ENCODE data around the gene FIGN.

DNA sequence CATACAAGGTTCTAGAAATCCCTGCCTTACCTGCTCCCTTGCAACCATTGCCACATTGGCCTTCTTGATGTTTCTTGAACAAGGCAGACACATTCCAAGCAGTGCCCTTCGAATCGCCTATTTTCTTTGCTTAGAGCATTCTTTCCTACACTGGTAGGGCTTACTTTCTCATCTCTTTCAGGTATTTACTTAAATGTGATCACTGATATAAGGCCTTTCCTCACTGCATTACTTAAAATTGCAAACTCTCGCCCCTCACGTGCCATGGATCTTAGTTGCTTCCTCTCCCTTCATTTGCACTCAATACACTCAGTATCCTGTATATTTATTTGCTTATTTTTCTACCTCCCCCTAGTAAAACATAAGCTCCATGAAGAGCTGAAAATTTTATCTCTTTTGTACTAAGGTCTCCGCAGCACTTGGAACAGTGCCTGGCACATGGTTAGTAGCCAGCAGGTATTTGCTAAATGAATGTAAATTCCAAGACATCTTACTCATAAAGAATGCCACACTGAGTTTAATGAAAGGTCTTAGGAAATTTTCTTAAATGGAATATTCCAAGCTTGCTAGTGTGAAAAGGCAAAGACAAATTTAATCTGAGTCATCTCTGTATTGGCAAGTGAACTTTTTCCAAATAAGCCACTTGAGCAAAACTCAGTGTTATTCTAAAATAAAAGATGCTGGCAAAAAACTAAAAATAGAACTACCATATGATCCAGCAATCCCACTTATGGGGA lies 42.4 kb upstream of the FIGN start:
- TF ChIP-seq POLR2A (IDR thresholded peaks at IDR 0.05) = no peak
- TF ChIP-seq, protein P1, sequence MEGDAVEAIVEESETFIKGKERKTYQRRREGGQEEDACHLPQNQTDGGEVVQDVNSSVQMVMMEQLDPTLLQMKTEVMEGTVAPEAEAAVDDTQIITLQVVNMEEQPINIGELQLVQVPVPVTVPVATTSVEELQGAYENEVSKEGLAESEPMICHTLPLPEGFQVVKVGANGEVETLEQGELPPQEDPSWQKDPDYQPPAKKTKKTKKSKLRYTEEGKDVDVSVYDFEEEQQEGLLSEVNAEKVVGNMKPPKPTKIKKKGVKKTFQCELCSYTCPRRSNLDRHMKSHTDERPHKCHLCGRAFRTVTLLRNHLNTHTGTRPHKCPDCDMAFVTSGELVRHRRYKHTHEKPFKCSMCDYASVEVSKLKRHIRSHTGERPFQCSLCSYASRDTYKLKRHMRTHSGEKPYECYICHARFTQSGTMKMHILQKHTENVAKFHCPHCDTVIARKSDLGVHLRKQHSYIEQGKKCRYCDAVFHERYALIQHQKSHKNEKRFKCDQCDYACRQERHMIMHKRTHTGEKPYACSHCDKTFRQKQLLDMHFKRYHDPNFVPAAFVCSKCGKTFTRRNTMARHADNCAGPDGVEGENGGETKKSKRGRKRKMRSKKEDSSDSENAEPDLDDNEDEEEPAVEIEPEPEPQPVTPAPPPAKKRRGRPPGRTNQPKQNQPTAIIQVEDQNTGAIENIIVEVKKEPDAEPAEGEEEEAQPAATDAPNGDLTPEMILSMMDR (IDR thresholded peaks at IDR 0.05) = no peak
